HepG2 (cell line): ENCODE measurements around the gene ZNF880.

ENCODE experiments used
- CAMTA2 ChIP-seq: sonication (generic); formaldehyde crosslinking; IDR thresholded peaks from 2 replicates; pipeline ENCODE4 v1.4.0; 2020; ENCODE audit warnings: mild to moderate bottlenecking, missing genetic modification reagents, borderline replicate concordance
- CREB1 ChIP-seq, 2 experiments: fragments of 450-650 bp in 1 of 2; IDR thresholded peaks; 2 replicates each; pipeline ENCODE4 v1.6.1; 2016 to 2017; ENCODE audit warnings: control low read depth in 1 of 2, mild to moderate bottlenecking in 1 of 2, missing compliant biosample characterization in 1 of 2, missing genetic modification characterization in 1 of 2
- CTCF ChIP-seq: sonication (generic); formaldehyde crosslinking; IDR thresholded peaks from 2 replicates; pipeline ENCODE4 v1.5.0; 2020; ENCODE audit warnings: mild to moderate bottlenecking, missing genetic modification reagents, moderate library complexity
- GTF2F1 ChIP-seq: fragments of 150-350 bp; IDR thresholded peaks from 2 replicates; pipeline ENCODE4 v1.6.1; 2014; ENCODE audit warnings: low read length
- NFE2L2 ChIP-seq: fragments of 150-350 bp; IDR thresholded peaks from 2 replicates; pipeline ENCODE4 v1.6.1; 2014; ENCODE audit warnings: low read length
- NR1H2 ChIP-seq: sonication (generic); formaldehyde crosslinking; IDR thresholded peaks from 2 replicates; pipeline ENCODE4 v1.8.1; 2022; ENCODE audit warnings: low read depth, missing genetic modification reagents, borderline replicate concordance
- POLR2A ChIP-seq, 2 experiments: IDR thresholded peaks; 2 replicates each; pipeline ENCODE4 v1.6.1; 2011; ENCODE audit warnings: low read depth in 2 of 2, low read length in 2 of 2, mild to moderate bottlenecking in 1 of 2, moderate library complexity in 1 of 2; ENCODE audit not compliant: insufficient read depth in 1 of 2
- SRSF1 ChIP-seq: fragments of 200-400 bp; formaldehyde crosslinking; optimal IDR thresholded peaks from 2 replicates; pipeline ENCODE3; 2017; ENCODE audit warnings: mild to moderate bottlenecking, low read depth, low read length, moderate library complexity
- YY1 ChIP-seq: IDR thresholded peaks from 2 replicates; pipeline ENCODE4 v1.6.1; 2011; ENCODE audit warnings: low read length, low read depth, moderate library complexity, mild to moderate bottlenecking; ENCODE audit not compliant: insufficient read depth, insufficient replicate concordance
- ZFX ChIP-seq: sonication (generic); formaldehyde crosslinking; IDR thresholded peaks from 2 replicates; pipeline ENCODE4 v1.4.0; 2020; ENCODE audit warnings: mild to moderate bottlenecking, low read depth, missing genetic modification reagents, moderate library complexity
- ZNF274 ChIP-seq: sonication (generic); formaldehyde crosslinking; IDR thresholded peaks from 2 replicates; pipeline ENCODE4 v1.5.1; 2020; ENCODE audit warnings: mild to moderate bottlenecking, missing genetic modification reagents
- ZNF335 ChIP-seq: sonication (generic); formaldehyde crosslinking; IDR thresholded peaks from 2 replicates; pipeline ENCODE4 v1.4.0; 2020; ENCODE audit warnings: missing genetic modification reagents
- TF ChIP-seq, protein P1 (sequence below): sonication (generic); formaldehyde crosslinking; IDR thresholded peaks from 2 replicates; pipeline ENCODE4 v1.4.0; 2020; ENCODE audit warnings: missing genetic modification reagents
- TF ChIP-seq, protein P2 (sequence below): sonication (generic); formaldehyde crosslinking; IDR thresholded peaks from 2 replicates; pipeline ENCODE4 v1.5.1; 2020; ENCODE audit warnings: mild to moderate bottlenecking, missing genetic modification reagents, moderate library complexity

GRCh38 chr19:52351512-52351911 lies 18.2 kb upstream of the ZNF880 start:
- TF ChIP-seq SRSF1 (no peak), POLR2A (IDR thresholded peaks at IDR 0.05; ENCODE audit: insufficient read depth in 1 of 2, low read depth in 2 of 2, low read length in 2 of 2) (no peak), YY1 (no peak), ZNF274 (CRISPR knock-in tag) (no peak), GTF2F1 (no peak), CTCF (0 out of 2 replicates have a peak, but pooled peaks have one; percentile 10), CREB1 (IDR thresholded peaks at IDR 0.05) (no peak), CREB1 (CRISPR knock-in tag; IDR thresholded peaks at IDR 0.05) (no peak), CAMTA2 (CRISPR knock-in tag) (no peak), NR1H2 (no peak), NFE2L2 (no peak), ZFX (CRISPR knock-in tag) (no peak), ZNF335 (CRISPR knock-in tag) (no peak)
- TF ChIP-seq, protein P1, sequence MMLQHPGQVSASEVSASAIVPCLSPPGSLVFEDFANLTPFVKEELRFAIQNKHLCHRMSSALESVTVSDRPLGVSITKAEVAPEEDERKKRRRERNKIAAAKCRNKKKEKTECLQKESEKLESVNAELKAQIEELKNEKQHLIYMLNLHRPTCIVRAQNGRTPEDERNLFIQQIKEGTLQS (CRISPR knock-in tag) = no peak
- TF ChIP-seq, protein P2, sequence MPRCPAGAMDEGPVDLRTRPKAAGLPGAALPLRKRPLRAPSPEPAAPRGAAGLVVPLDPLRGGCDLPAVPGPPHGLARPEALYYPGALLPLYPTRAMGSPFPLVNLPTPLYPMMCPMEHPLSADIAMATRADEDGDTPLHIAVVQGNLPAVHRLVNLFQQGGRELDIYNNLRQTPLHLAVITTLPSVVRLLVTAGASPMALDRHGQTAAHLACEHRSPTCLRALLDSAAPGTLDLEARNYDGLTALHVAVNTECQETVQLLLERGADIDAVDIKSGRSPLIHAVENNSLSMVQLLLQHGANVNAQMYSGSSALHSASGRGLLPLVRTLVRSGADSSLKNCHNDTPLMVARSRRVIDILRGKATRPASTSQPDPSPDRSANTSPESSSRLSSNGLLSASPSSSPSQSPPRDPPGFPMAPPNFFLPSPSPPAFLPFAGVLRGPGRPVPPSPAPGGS (CRISPR knock-in tag) = no peak
